B cell (primary cell): ENCODE results near the gene LCN15. TPM values are rescaled to one million over a fixed set of nuclear protein-coding genes. Genes with fewer than 3 reads are reported as not detected.

Experiments
- ATAC-seq: fragments of 200-7000 bp; cut with Tn5 transposase; one replicate; pipeline ENCODE4 v1.10.0; 2021; ENCODE audit warnings: low read depth, mild to moderate bottlenecking, moderate number of reproducible peaks, moderate library complexity
- CTCF ChIA-PET: fragments of 350-600 bp; sonication (Branson Sonifier 250); formaldehyde crosslinking; loops from one replicate; lab custom pipeline; 2021; ENCODE audit warnings: antibody characterized with exemption, inconsistent platforms; lab: Charles Lee
- POLR2A ChIA-PET: fragments of 350-600 bp; sonication (Branson Sonifier 250); formaldehyde crosslinking; loops from one replicate; lab custom pipeline; 2021; ENCODE audit warnings: antibody characterized with exemption; lab: Charles Lee
- DNase-seq: peaks from one replicate; pipeline ENCODE4 v3.0.0; 2013
- H2AFZ ChIP-seq: 2 replicates; pipeline ENCODE4 v1.6.1; 2012; ENCODE audit warnings: mild to moderate bottlenecking, low read depth, low read length; ENCODE audit not compliant: insufficient read depth, poor library complexity, severe bottlenecking
- H3K27ac ChIP-seq, 2 donors: 1 replicate in 1 of 2; 2 replicates in 1 of 2; pipeline ENCODE4 v1.5.1; 2012 to 2013; ENCODE audit warnings: low read length in 2 of 2, mild to moderate bottlenecking in 2 of 2, moderate library complexity in 1 of 2
- H3K27me3 ChIP-seq, 4 experiments: fragments of 200-600 bp in 1 of 4; sonication (generic) in 1 of 4; replicated peaks in 1 of 4; 1 replicate in 2 of 4; 2 replicates in 2 of 4; pipeline versions ENCODE4 v1.6.1 to v1.7.0; 2013 to 2016; ENCODE audit warnings: low read length in 3 of 4, mild to moderate bottlenecking in 2 of 4, mixed read lengths in 1 of 4, moderate library complexity in 1 of 4; ENCODE audit not compliant: insufficient read depth in 4 of 4, control insufficient read depth in 3 of 4; ENCODE audit errors: control extremely low read depth in 1 of 4
- H3K36me3 ChIP-seq, 2 experiments: replicated peaks in 1 of 2; 1 replicate in 1 of 2; 2 replicates in 1 of 2; pipeline versions ENCODE4 v1.6.1 to v1.7.1; 2013; ENCODE audit warnings: low read length in 1 of 2; ENCODE audit not compliant: insufficient read depth in 2 of 2, control insufficient read depth in 1 of 2; ENCODE audit errors: control extremely low read depth in 1 of 2, extremely low read depth in 1 of 2
- H3K4me1 ChIP-seq, 2 donors: fragments of 200-600 bp in 1 of 2; sonication (generic) in 1 of 2; 1 replicate in 1 of 2; 2 replicates in 1 of 2; pipeline versions ENCODE4 v1.5.1 to v1.6.1; 2013 to 2017; ENCODE audit warnings: low read length in 2 of 2; ENCODE audit not compliant: control insufficient read depth in 2 of 2, insufficient read depth in 2 of 2
- H3K4me2 ChIP-seq: replicated peaks from 2 replicates; pipeline ENCODE3; 2012; ENCODE audit warnings: mild to moderate bottlenecking, low read depth, low read length; ENCODE audit not compliant: poor library complexity, severe bottlenecking
- H3K4me3 ChIP-seq, 5 experiments: fragments of 200-600 bp in 1 of 5; sonication (generic) in 1 of 5; 1 replicate in 3 of 5; 2 replicates in 2 of 5; pipeline versions ENCODE4 v1.5.1 to v1.7.0; 2011 to 2016; ENCODE audit warnings: low read length in 4 of 5, mild to moderate bottlenecking in 4 of 5, low read depth in 2 of 5, control low read depth in 1 of 5, moderate library complexity in 1 of 5; ENCODE audit not compliant: insufficient read depth in 1 of 5; ENCODE audit errors: control extremely low read depth in 1 of 5, extremely low read depth in 1 of 5
- H3K79me2 ChIP-seq: fragments of 200-600 bp; sonication (generic); one replicate; pipeline ENCODE4 v1.6.0; 2016; ENCODE audit warnings: low read length; ENCODE audit not compliant: control insufficient read depth, insufficient read depth
- H3K9ac ChIP-seq: fragments of 200-600 bp; sonication (generic); 2 replicates; pipeline ENCODE4 v1.6.1; 2017; ENCODE audit warnings: mild to moderate bottlenecking, low read length, moderate library complexity
- H3K9me3 ChIP-seq, 3 donors: one replicate each; pipeline versions ENCODE4 v1.6.1 to v1.7.1; 2013; ENCODE audit warnings: low read length in 2 of 3; ENCODE audit not compliant: control insufficient read depth in 2 of 3, insufficient read depth in 1 of 3; ENCODE audit errors: control extremely low read depth in 1 of 3
- H4K20me1 ChIP-seq: 2 replicates; pipeline ENCODE4 v1.6.0; 2012; ENCODE audit warnings: mild to moderate bottlenecking, low read length; ENCODE audit not compliant: insufficient read depth, control insufficient read depth, poor library complexity, severe bottlenecking
- H3K27ac Mint-ChIP-seq: one replicate; pipeline ENCODE4 v1.8.0; 2021; ENCODE audit warnings: mixed read lengths
- H3K27me3 Mint-ChIP-seq: one replicate; pipeline ENCODE4 v1.8.0; 2021; ENCODE audit warnings: mixed read lengths
- H3K4me1 Mint-ChIP-seq: one replicate; pipeline ENCODE4 v1.8.0; 2021; ENCODE audit warnings: mixed read lengths
- H3K4me3 Mint-ChIP-seq: one replicate; pipeline ENCODE4 v1.8.0; 2021; ENCODE audit warnings: mixed read lengths
- H3K9me3 Mint-ChIP-seq: one replicate; pipeline ENCODE4 v1.8.0; 2022; ENCODE audit warnings: mixed read lengths; ENCODE audit not compliant: insufficient read depth
- CTCF ChIP-seq: fragments of 200-600 bp; IDR thresholded peaks from one replicate; pipeline ENCODE4 v1.8.0; 2022; ENCODE audit warnings: antibody characterized with exemption, mild to moderate bottlenecking
- EZH2 ChIP-seq: IDR thresholded peaks from 2 replicates; pipeline ENCODE4 v1.6.1; 2012; ENCODE audit warnings: borderline replicate concordance, low read depth, mild to moderate bottlenecking, moderate library complexity, low read length; ENCODE audit not compliant: insufficient read depth, poor library complexity, severe bottlenecking
- WGBS: methylation state at CpG from one replicate; pipeline ENCODE4 v1.1.5; 2013; ENCODE audit warnings: missing lambda C conversion rate; ENCODE audit not compliant: insufficient coverage; 5-methylcytosine and 5-hydroxymethylcytosine counted together
- intact Hi-C: fragments of 100-400 bp; cut with micrococcal nuclease; formaldehyde crosslinking; loops from one replicate; pipeline ENCODE4 v1.10.0; 2022
- polyA plus RNA-seq: library from polyadenylated mRNA; depleted of rRNA; stranded (reverse); fragments of >200 nt; gene quantifications from 2 replicates; pipeline ENCODE4 v1.2.3, GENCODE V29; 2012
- total RNA-seq, 2 donors: library from RNA; stranded (reverse); fragments of 120-200 nt in 1 of 2; gene quantifications; 1 replicate in 1 of 2; 2 replicates in 1 of 2; pipeline versions ENCODE4 v1.2.3 to v1.2.4, GENCODE V29; 2013 to 2022

The LCN15 gene
- total and polyA plus RNA-seq, 2 donors (not counting 1 experiment from before 2014, with no cell fraction given): not detected

GRCh38 chr9:136773386-136774044 is 9.2 kb upstream of the LCN15 start:
- Histone ChIP-seq H3K36me3 (no peaks in the 10 kb centered on the region), H3K79me2 (no peaks in the 10 kb centered on the region), H2AFZ (peak overlapping the region; percentile 67), H3K27ac (no peak overlapping the region), H3K4me1 (peaks cover 7 to 11% of the 10 kb centered on the region in 2 donors), H4K20me1 (no peaks in the 10 kb centered on the region), H3K9ac (no peak overlapping the region), H3K4me3 (no peak overlapping the region), H3K4me2 (peak overlapping the region; percentile 34), H3K27me3 (peaks cover 0 to 5% (median 2%) of the 10 kb centered on the region in 4 experiments), H3K9me3 (peaks cover 0 to 10% (median 6%) of the 10 kb centered on the region in 3 donors)
- peak; percentile 85 for ATAC-seq
- CTCF ChIA-PET: no interaction called here
- Mint-ChIP-seq H3K27ac (no peak overlapping the region), H3K4me1 (peaks cover 13% of the 10 kb centered on the region), H3K27me3 (peaks cover 18% of the 10 kb centered on the region), H3K4me3 (no peak overlapping the region), H3K9me3 (peaks cover 6% of the 10 kb centered on the region)
- 60% methylated on average over 6 of the region's 7 CpGs for WGBS
- DNase-seq: peak; percentile 69
- POLR2A ChIA-PET: no interaction called here
- intact Hi-C loops: no loop called here
- TF ChIP-seq CTCF (no peak), EZH2 (no peak)

GRCh38 chr9:136771907-136772415 is 7.6 kb upstream of the LCN15 start:
- intact Hi-C loops: no loop called here
- Mint-ChIP-seq H3K27me3 (peaks cover 8% of the 10 kb centered on the region), H3K27ac (no peak overlapping the region), H3K4me3 (no peak overlapping the region), H3K4me1 (peaks cover 22% of the 10 kb centered on the region), H3K9me3 (peaks cover 6% of the 10 kb centered on the region)
- ChIA-PET CTCF (interaction anchor here (0.9 to 2.4 kb wide), 4 partner anchors 12 to 17 kb away, joined by 5 to 8 read pairs (median 6); partner anchors contain the start of gene LCN8), POLR2A (no interaction called here)
- no peaks in the 10 kb centered on the region for H3K36me3 ChIP-seq
- TF ChIP-seq EZH2: no peak
- no peak for TF ChIP-seq CTCF
- H4K20me1 ChIP-seq: no peaks in the 10 kb centered on the region
- WGBS: 40% methylated on average over 1 of the region's 3 CpGs
- H3K79me2 ChIP-seq: no peaks in the 10 kb centered on the region
- peaks cover 0 to 8% (median 2%) of the 10 kb centered on the region in 4 experiments for H3K27me3 ChIP-seq
- no peak overlapping the region for H2AFZ ChIP-seq
- H3K4me2 ChIP-seq: no peak overlapping the region
- no peak overlapping the region for H3K9ac ChIP-seq
- ATAC-seq (no peak), DNase-seq (no peak)
- H3K4me3 ChIP-seq: no peak overlapping the region
- H3K4me1 ChIP-seq: peaks cover 17 to 26% of the 10 kb centered on the region in 2 donors
- H3K9me3 ChIP-seq: peaks cover 0 to 10% (median 6%) of the 10 kb centered on the region in 3 donors
- H3K27ac ChIP-seq: no peak overlapping the region
